GM21825 (cell line): ENCODE data around the gene IL18BP.

Experiments
- ATAC-seq: cut with Tn5 transposase; IDR thresholded peaks from one replicate; pipeline ENCODE4 v1.9.1; 2021; ENCODE audit warnings: mild to moderate bottlenecking, moderate library complexity; ENCODE audit not compliant: unreplicated experiment

The IL18BP gene

GRCh38 chr11:72040491-72041363 lies 42.0 kb downstream of the IL18BP start:
- no peak for ATAC-seq

GRCh38 chr11:72041364-72042063 lies 42.8 kb downstream of the IL18BP start:
- ATAC-seq = no peak

GRCh38 chr11:72042064-72042745 lies 43.5 kb downstream of the IL18BP start:
- no peak for ATAC-seq

GRCh38 chr11:72045849-72046248 lies 47.1 kb downstream of the IL18BP start:
- no peak for ATAC-seq

- no peak for ATAC-seq
Measured at GRCh38 chr11:72048766-72049460, 50.2 kb downstream of the IL18BP start.
